A549 (cell line): ENCODE measurements around the gene CHRNB2. TPM values are rescaled to one million over a fixed set of nuclear protein-coding genes. Genes with fewer than 3 reads are reported as not detected.

ENCODE experiments used
- ATAC-seq, 2 experiments: fragments of 200-7000 bp in 1 of 2; fragments of >200 bp in 1 of 2; cut with Nextera tagmentation in 1 of 2; cut with Tn5 transposase in 1 of 2; 3 replicates each; pipeline versions ENCODE4 v1.8.0 to v1.9.1; 2018 to 2020; ENCODE audit warnings: mild to moderate bottlenecking in 1 of 2, moderate library complexity in 1 of 2
- CTCF ChIA-PET: fragments of 300-600 bp; sonication (Branson Sonifier 250); formaldehyde crosslinking; extraction: SDS; loops from one replicate; lab custom pipeline; 2021; ENCODE audit warnings: antibody characterized with exemption, inconsistent platforms; lab: Yijun Ruan, JAX
- POLR2A ChIA-PET: fragments of 350-600 bp; formaldehyde crosslinking; extraction: SDS; loops from one replicate; lab custom pipeline; 2021; ENCODE audit warnings: antibody characterized with exemption, inconsistent platforms; lab: Yijun Ruan, JAX
- DNase-seq, 2 experiments: peaks; one replicate each; pipeline versions ENCODE4 v3.0.0 to v3.0.0-alpha.2; 2011 to 2016; ENCODE audit warnings: low read depth in 1 of 2, low spot score in 1 of 2
- FAIRE-seq: peaks from 2 replicates; lab custom pipeline; 2011; peaks lifted over from hg19 to GRCh38; lab: Jason Lieb, UNC
- H3K27ac ChIP-seq, 2 experiments: fragments of >200 bp; sonication (Bioruptor Twin); formaldehyde crosslinking; 3 replicates each; pipeline ENCODE4 v1.5.1; 2016 to 2017
- H3K4me1 ChIP-seq: fragments of >200 bp; sonication (Bioruptor Twin); formaldehyde crosslinking; 3 replicates; pipeline ENCODE4 v1.6.1; 2016
- H3K4me2 ChIP-seq: fragments of >200 bp; sonication (Bioruptor Twin); formaldehyde crosslinking; 3 replicates; pipeline ENCODE4 v1.6.1; 2016
- H3K4me3 ChIP-seq: fragments of >200 bp; sonication (Bioruptor Twin); formaldehyde crosslinking; 3 replicates; pipeline ENCODE4 v1.5.1; 2016
- H3K9me3 ChIP-seq: fragments of >200 bp; sonication (Bioruptor Twin); formaldehyde crosslinking; 3 replicates; pipeline ENCODE4 v1.6.1; 2016
- CEBPB ChIP-seq, 2 experiments: fragments of >200 bp in 1 of 2; sonication (Bioruptor Twin) in 1 of 2; formaldehyde crosslinking in 1 of 2; IDR thresholded peaks; 2 replicates each; pipeline ENCODE4 v1.6.1; 2012 to 2016
- CHD4 ChIP-seq: fragments of 200-600 bp; sonication (generic); IDR thresholded peaks from 2 replicates; pipeline ENCODE4 v1.6.1; 2016; ENCODE audit warnings: antibody characterized with exemption, mild to moderate bottlenecking, borderline replicate concordance
- ELK1 ChIP-seq: fragments of 150-350 bp; IDR thresholded peaks from 2 replicates; pipeline ENCODE4 v1.6.1; 2014; ENCODE audit warnings: low read depth, mild to moderate bottlenecking, low read length
- EP300 ChIP-seq, 2 experiments: fragments of >200 bp; sonication (Bioruptor Twin); formaldehyde crosslinking; IDR thresholded peaks; 2 replicates in 1 of 2; 3 replicates in 1 of 2; pipeline ENCODE4 v1.6.1; 2016 to 2017
- FOSB ChIP-seq: fragments of 250-450 bp; sonication (Bioruptor Pico); IDR thresholded peaks from 2 replicates; pipeline ENCODE4 v1.5.0; 2020; ENCODE audit warnings: mild to moderate bottlenecking, moderate library complexity
- FOSL2 ChIP-seq, 2 experiments: fragments of 450-650 bp in 1 of 2; fragments of >200 bp in 1 of 2; sonication (Bioruptor Twin) in 1 of 2; formaldehyde crosslinking; IDR thresholded peaks; 2 replicates each; pipeline versions ENCODE4 v1.5.0 to v1.6.1; 2016 to 2020; ENCODE audit warnings: mild to moderate bottlenecking in 1 of 2, moderate library complexity in 1 of 2
- GATA3 ChIP-seq: IDR thresholded peaks from 2 replicates; pipeline ENCODE4 v1.6.1; 2012; ENCODE audit warnings: borderline replicate concordance
- KDM5A ChIP-seq: fragments of 200-600 bp; sonication (generic); IDR thresholded peaks from 2 replicates; pipeline ENCODE4 v1.6.1; 2016; ENCODE audit warnings: antibody characterized with exemption, mild to moderate bottlenecking
- NR3C1 ChIP-seq: fragments of >200 bp; sonication (Bioruptor Twin); formaldehyde crosslinking; IDR thresholded peaks from 3 replicates; pipeline ENCODE4 v1.6.1; 2017
- POLR2A ChIP-seq: IDR thresholded peaks from 2 replicates; pipeline ENCODE4 v1.6.1; 2012; ENCODE audit warnings: mild to moderate bottlenecking, low read length
- RFX5 ChIP-seq: fragments of 450-650 bp; IDR thresholded peaks from 2 replicates; pipeline ENCODE4 v1.7.1; 2014; ENCODE audit warnings: antibody characterized with exemption, mild to moderate bottlenecking, moderate library complexity
- RNF2 ChIP-seq: fragments of 200-600 bp; sonication (generic); IDR thresholded peaks from 2 replicates; pipeline ENCODE4 v1.6.1; 2016; ENCODE audit warnings: low read depth, mild to moderate bottlenecking, antibody characterized with exemption, moderate library complexity, borderline replicate concordance
- SMC3 ChIP-seq: fragments of >200 bp; sonication (Bioruptor Twin); formaldehyde crosslinking; IDR thresholded peaks from 3 replicates; pipeline ENCODE4 v1.6.1; 2018; ENCODE audit warnings: inconsistent platforms
- SREBF2 ChIP-seq: fragments of 450-650 bp; IDR thresholded peaks from 2 replicates; pipeline ENCODE4 v1.6.1; 2014; ENCODE audit warnings: mild to moderate bottlenecking, moderate library complexity
- USF2 ChIP-seq: fragments of 450-650 bp; IDR thresholded peaks from 2 replicates; pipeline ENCODE4 v1.6.1; 2014; ENCODE audit warnings: antibody characterized with exemption
- ZFP36 ChIP-seq: fragments of 450-650 bp; IDR thresholded peaks from 2 replicates; pipeline ENCODE4 v1.6.1; 2014; ENCODE audit warnings: borderline replicate concordance; ENCODE audit not compliant: partially characterized antibody
- ZNF302 ChIP-seq: fragments of 250-450 bp; sonication (Bioruptor Pico); IDR thresholded peaks from 2 replicates; pipeline ENCODE4 v1.9.0; 2021; ENCODE audit warnings: inconsistent platforms, mild to moderate bottlenecking, moderate library complexity
- WGBS: methylation state at CpG from one replicate; pipeline ENCODE4 v1.1.6; 2017; ENCODE audit errors: missing lambda C conversion rate; 5-methylcytosine and 5-hydroxymethylcytosine counted together
- polyA plus RNA-seq, 4 experiments: library from polyadenylated mRNA; depleted of rRNA in 3 of 4; stranded (reverse); fragments of >200 nt; fragmentation: RNase III in 1 of 4; extraction: RNeasy Plus Mini Kit Qiagen cat#74134 plus additional on column Dnase treatment in 1 of 4; gene quantifications; 2 replicates in 3 of 4; 3 replicates in 1 of 4; pipeline ENCODE4 v1.2.3, GENCODE V29; 2011 to 2017
- TF ChIP-seq, protein P1 (sequence below): IDR thresholded peaks from 2 replicates; pipeline ENCODE4 v1.6.1; 2012; ENCODE audit warnings: low read depth, borderline replicate concordance
- TF ChIP-seq, protein P2 (sequence below): IDR thresholded peaks from 2 replicates; pipeline ENCODE4 v1.6.1; 2012

The CHRNB2 gene
- polyA plus RNA-seq, 2 of the 4 experiments (the other 2 are of a cell fraction): 0.21 TPM

GRCh38 chr1:154549202-154549770 lies 18.3 kb upstream of the CHRNB2 start:
- Histone ChIP-seq H3K9me3 (no peaks in the 10 kb centered on the region), H3K4me2 (no peak overlapping the region), H3K4me1 (peaks cover 21% of the 10 kb centered on the region), H3K27ac (no peak overlapping the region), H3K4me3 (no peak overlapping the region)
- DNase-seq (no peak), ATAC-seq (no peak), FAIRE-seq (no peak)
- TF ChIP-seq ELK1 (no peak), KDM5A (no peak), SREBF2 (no peak), ZFP36 (no peak), GATA3 (no peak), CHD4 (no peak), EP300 (IDR thresholded peaks at IDR 0.05) (no peak)
- TF ChIP-seq, protein P1, sequence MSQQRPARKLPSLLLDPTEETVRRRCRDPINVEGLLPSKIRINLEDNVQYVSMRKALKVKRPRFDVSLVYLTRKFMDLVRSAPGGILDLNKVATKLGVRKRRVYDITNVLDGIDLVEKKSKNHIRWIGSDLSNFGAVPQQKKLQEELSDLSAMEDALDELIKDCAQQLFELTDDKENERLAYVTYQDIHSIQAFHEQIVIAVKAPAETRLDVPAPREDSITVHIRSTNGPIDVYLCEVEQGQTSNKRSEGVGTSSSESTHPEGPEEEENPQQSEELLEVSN: no peak
- ChIA-PET CTCF (interaction anchor here (5.7 to 7.1 kb wide), 2 partner anchors 14 to 68 kb away, joined by 78 to 79 read pairs; no protein-coding TSS in a partner anchor), POLR2A (no interaction called here)
- WGBS: 75% methylated on average over 3 of the region's 3 CpGs

DNA sequence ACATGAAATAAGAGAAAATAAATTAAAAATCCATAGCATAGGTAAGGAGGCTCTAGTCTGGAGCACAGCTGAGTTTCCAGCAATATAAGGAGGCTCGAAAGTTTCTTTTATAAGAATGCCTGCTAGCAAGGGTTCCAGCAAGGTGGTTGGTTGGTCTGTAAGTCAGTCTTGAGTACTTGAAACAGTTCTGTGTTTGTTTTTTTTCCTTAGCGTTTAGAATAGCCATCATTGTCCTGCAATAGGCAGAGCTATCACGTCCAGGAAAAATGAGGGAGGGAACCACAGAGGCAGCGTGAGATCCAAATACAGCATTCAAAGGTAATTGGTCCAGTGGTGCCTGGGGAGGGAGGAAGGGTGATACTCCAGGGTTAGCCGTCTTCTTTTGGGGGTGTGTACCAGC lies 17.5 kb upstream of the CHRNB2 start:
- TF ChIP-seq FOSL2 (IDR thresholded peaks at IDR 0.05): no peak
- TF ChIP-seq FOSL2 (CRISPR knock-in tag; IDR thresholded peaks at IDR 0.05): no peak
- TF ChIP-seq NR3C1: no peak
- no peak for TF ChIP-seq CHD4
- TF ChIP-seq, protein P2, sequence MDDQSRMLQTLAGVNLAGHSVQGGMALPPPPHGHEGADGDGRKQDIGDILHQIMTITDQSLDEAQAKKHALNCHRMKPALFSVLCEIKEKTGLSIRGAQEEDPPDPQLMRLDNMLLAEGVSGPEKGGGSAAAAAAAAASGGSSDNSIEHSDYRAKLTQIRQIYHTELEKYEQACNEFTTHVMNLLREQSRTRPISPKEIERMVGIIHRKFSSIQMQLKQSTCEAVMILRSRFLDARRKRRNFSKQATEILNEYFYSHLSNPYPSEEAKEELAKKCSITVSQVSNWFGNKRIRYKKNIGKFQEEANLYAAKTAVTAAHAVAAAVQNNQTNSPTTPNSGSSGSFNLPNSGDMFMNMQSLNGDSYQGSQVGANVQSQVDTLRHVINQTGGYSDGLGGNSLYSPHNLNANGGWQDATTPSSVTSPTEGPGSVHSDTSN: no peak
- no peak for ATAC-seq
- ChIA-PET CTCF (interaction anchor here (1.6 to 7.1 kb wide), 3 partner anchors 10 to 69 kb away, joined by 3 to 79 read pairs (median 78); no protein-coding TSS in a partner anchor), POLR2A (no interaction called here)
- H3K27ac ChIP-seq: no peak overlapping the region
- H3K4me3 ChIP-seq: no peak overlapping the region
- no peaks in the 10 kb centered on the region for H3K9me3 ChIP-seq
- FAIRE-seq: no peak
- H3K4me2 ChIP-seq: no peak overlapping the region
- 78% methylated on average over 5 of the region's 5 CpGs for WGBS
- H3K4me1 ChIP-seq: peaks cover 21% of the 10 kb centered on the region
- no peak for DNase-seq

DNA sequence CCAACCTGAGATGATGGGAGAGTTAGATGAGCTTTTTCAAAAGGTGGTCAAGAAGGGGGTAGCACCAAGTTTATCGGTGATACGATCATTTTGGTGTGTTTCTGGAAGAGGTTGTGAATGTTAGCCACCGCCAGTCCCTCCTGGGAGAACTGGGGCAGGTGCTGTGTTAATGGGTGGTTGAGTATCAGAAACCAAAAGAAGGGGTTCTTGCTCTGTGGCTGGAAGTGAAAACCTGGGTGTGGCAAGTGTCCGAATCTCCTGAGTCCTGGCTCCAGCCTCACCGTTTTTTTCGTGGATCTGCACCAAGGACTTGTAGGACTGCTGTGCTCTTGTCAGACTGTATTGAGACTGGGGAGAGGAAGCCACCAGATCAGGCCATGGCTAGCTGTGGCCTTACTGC lies 16.9 kb upstream of the CHRNB2 start:
- ATAC-seq: no peak
- no peak overlapping the region for H3K27ac ChIP-seq
- no peak overlapping the region for H3K4me2 ChIP-seq
- ChIA-PET POLR2A (no interaction called here), CTCF (interaction anchor here (0.7 to 7.1 kb wide), 3 partner anchors 9 to 71 kb away, joined by 3 to 78 read pairs (median 3); no protein-coding TSS in a partner anchor)
- no peak for DNase-seq
- peaks cover 21% of the 10 kb centered on the region for H3K4me1 ChIP-seq
- no peak overlapping the region for H3K4me3 ChIP-seq
- WGBS: 66% methylated on average over 6 of the region's 6 CpGs
- no peaks in the 10 kb centered on the region for H3K9me3 ChIP-seq
- no peak for FAIRE-seq
- no peak for TF ChIP-seq CEBPB (IDR thresholded peaks at IDR 0.05)
- TF ChIP-seq, all 56 proteins: peak for 0

DNA sequence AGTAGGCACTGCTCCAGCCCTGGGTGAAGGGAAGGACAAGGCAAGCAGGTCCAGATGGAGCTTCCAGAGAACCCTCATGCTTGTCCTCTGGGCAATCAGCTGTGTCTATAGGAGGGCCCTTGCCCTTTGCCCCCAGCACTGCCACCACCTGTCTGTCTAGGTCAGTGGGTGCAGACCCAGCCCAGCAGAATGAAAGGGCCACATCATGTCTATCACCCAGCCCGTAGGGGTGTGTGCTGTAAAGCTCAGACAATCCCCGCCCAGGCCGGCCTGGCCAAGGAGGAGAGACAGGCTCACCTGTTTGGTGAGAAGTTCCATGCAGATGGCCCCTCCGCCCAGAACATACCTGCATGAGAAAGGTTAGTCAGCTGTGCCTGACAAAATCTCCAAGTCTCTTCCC lies 16.1 kb upstream of the CHRNB2 start:
- FAIRE-seq (no peak), DNase-seq (no peak), ATAC-seq (no peak)
- ChIA-PET POLR2A (no interaction called here), CTCF (interaction anchor here (1.6 to 7.1 kb wide), 3 partner anchors 8 to 71 kb away, joined by 3 to 78 read pairs (median 20); no protein-coding TSS in a partner anchor)
- Histone ChIP-seq H3K9me3 (no peaks in the 10 kb centered on the region), H3K4me2 (no peak overlapping the region), H3K4me1 (peaks cover 25% of the 10 kb centered on the region), H3K4me3 (no peak overlapping the region), H3K27ac (no peak overlapping the region)
- 91% methylated on average over 4 of the region's 4 CpGs for WGBS
- TF ChIP-seq SMC3 (no peak), CHD4 (no peak), POLR2A (no peak), USF2 (no peak), GATA3 (no peak), RFX5 (no peak), ZNF302 (CRISPR knock-in tag) (no peak), FOSB (CRISPR knock-in tag) (no peak), NR3C1 (no peak), RNF2 (no peak)
